Prostate gland (tissue), 2 donors: ENCODE results near the gene TCF7. TPM values are rescaled to one million over a fixed set of nuclear protein-coding genes. Genes with fewer than 3 reads are reported as not detected.
A peak's percentile ranks its signal among the peaks of the same experiment; 100 is the strongest.

ENCODE experiments used
- DNase-seq: peaks from one replicate; pipeline ENCODE4 v3.0.0-alpha.2; 2019; ENCODE audit warnings: low spot score
- H3K27ac ChIP-seq, 2 donors: fragments of 200-600 bp; sonication (generic); 2 replicates each; pipeline ENCODE4 v1.5.1; 2017 to 2019
- H3K27me3 ChIP-seq: fragments of 200-600 bp; sonication (generic); replicated peaks from 2 replicates; pipeline ENCODE4 v1.5.1; 2019; ENCODE audit not compliant: insufficient read depth
- H3K36me3 ChIP-seq, 2 donors: fragments of 200-600 bp; sonication (generic); 1 replicate in 1 of 2; 2 replicates in 1 of 2; pipeline versions ENCODE4 v1.5.1 to v1.8.1; 2017 to 2019
- H3K4me1 ChIP-seq: fragments of 200-600 bp; sonication (generic); replicated peaks from 2 replicates; pipeline ENCODE4 v1.5.1; 2019
- H3K4me3 ChIP-seq, 2 donors: fragments of 200-600 bp; sonication (generic); 2 replicates each; pipeline ENCODE4 v1.5.1; 2017 to 2019
- H3K9me3 ChIP-seq: fragments of 200-600 bp; sonication (generic); 2 replicates; pipeline ENCODE4 v1.5.1; 2017
- CTCF ChIP-seq, 4 experiments: fragments of 200-600 bp in 2 of 4; fragments of 450-650 bp in 2 of 4; sonication (generic) in 2 of 4; IDR thresholded peaks; 1 replicate in 3 of 4; 2 replicates in 1 of 4; pipeline ENCODE4 v1.5.1; 2016 to 2019; ENCODE audit warnings: antibody characterized with exemption in 4 of 4, mild to moderate bottlenecking in 2 of 4, moderate library complexity in 2 of 4
- POLR2A ChIP-seq: fragments of 450-650 bp; IDR thresholded peaks from one replicate; pipeline ENCODE4 v1.6.1; 2016; ENCODE audit warnings: antibody characterized with exemption, mild to moderate bottlenecking
- POLR2AphosphoS5 ChIP-seq: sonication (generic); formaldehyde crosslinking; IDR thresholded peaks from one replicate; pipeline ENCODE4 v1.6.1; 2017; ENCODE audit warnings: antibody characterized with exemption
- WGBS: methylation state at CpG from one replicate; pipeline ENCODE4 v1.1.5; 2018; 5-methylcytosine and 5-hydroxymethylcytosine counted together
- intact Hi-C: fragments of 100-400 bp; cut with DNase I; formaldehyde crosslinking; loops from one replicate; pipeline ENCODE4 v1.14.2; 2022
- total RNA-seq, 2 donors: library from RNA; depleted of rRNA; stranded (reverse); fragments of >200 nt; gene quantifications; one replicate each; pipeline ENCODE4 v1.1.0, GENCODE V29; 2016

TCF7 gene
- total RNA-seq, 2 donors from 2014 or later, result 8.1 to 9.8 TPM

- H3K9me3 ChIP-seq, result no peaks in the 10 kb centered on the region
- TF ChIP-seq POLR2A (no peak), CTCF (IDR thresholded peaks at IDR 0.05) (no peak), POLR2AphosphoS5 (no peak)
- H3K36me3 ChIP-seq, result no peaks in the 10 kb centered on the region
- DNase-seq, result no peak
- H3K27me3 ChIP-seq, result no peaks in the 10 kb centered on the region
- peaks cover 6% of the 10 kb centered on the region for H3K4me1 ChIP-seq
- 42% methylated on average over 16 of the region's 16 CpGs for WGBS
- no peak overlapping the region for H3K4me3 ChIP-seq
- intact Hi-C loops, result no loop called here
- H3K27ac ChIP-seq, result peak overlapping the region; percentile 13 to 20
Observed at GRCh38 chr5:134132372-134133187, 18.1 kb downstream of the TCF7 start.

GRCh38 chr5:134133188-134133994 is 18.9 kb downstream of the TCF7 start:
- peak overlapping the region in 1 of 2 donors; percentile 13 for H3K27ac ChIP-seq
- no peak overlapping the region for H3K4me3 ChIP-seq
- 81% methylated on average over 9 of the region's 9 CpGs for WGBS
- H3K36me3 ChIP-seq, result no peaks in the 10 kb centered on the region
- H3K27me3 ChIP-seq, result no peaks in the 10 kb centered on the region
- DNase-seq, result no peak
- H3K4me1 ChIP-seq, result no peaks in the 10 kb centered on the region
- TF ChIP-seq CTCF (IDR thresholded peaks at IDR 0.05), result no peak
- TF ChIP-seq POLR2A, result no peak
- TF ChIP-seq POLR2AphosphoS5, result no peak
- intact Hi-C loops, result no loop called here
- H3K9me3 ChIP-seq, result no peaks in the 10 kb centered on the region

- Histone ChIP-seq H3K27ac (no peak overlapping the region), H3K9me3 (no peaks in the 10 kb centered on the region), H3K4me1 (no peaks in the 10 kb centered on the region), H3K27me3 (no peaks in the 10 kb centered on the region), H3K36me3 (no peaks in the 10 kb centered on the region), H3K4me3 (no peak overlapping the region)
- 77% methylated on average over 6 of the region's 6 CpGs for WGBS
- intact Hi-C loops, result no loop called here
- no peak for TF ChIP-seq POLR2A
- no peak for TF ChIP-seq CTCF (IDR thresholded peaks at IDR 0.05)
- no peak for TF ChIP-seq POLR2AphosphoS5
- DNase-seq, result no peak
Observed at GRCh38 chr5:134133995-134134541, 19.6 kb downstream of the TCF7 start.

DNA sequence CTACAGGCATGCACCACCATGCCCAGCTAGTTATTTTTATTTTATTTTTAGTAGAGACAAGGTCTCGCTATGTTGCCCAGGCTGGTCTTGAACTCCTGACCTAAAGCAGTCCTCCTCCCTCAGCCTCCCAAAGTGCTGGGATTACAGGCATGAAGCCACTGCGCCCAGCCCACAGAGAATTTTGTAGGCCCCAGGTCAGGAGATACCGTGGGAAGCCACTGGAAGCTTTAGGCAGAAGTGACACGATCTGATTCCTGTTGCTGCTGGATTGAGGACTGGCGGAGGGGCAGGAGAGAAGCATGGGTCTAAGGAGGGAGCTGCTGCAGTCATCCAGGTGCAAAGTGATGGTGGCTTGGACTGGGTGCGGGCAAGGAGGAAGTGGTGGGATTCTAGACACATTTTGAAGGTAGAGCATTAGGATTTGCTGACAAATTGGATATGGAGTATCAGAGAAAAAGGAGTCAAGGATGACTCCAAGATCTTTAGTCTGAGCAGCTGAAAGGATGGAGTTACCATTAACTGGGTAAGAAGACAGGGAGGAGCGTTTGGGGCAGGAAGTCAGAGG is 20.7 kb downstream of the TCF7 start:
- intact Hi-C loops, result no loop called here
- Histone ChIP-seq H3K27ac (no peak overlapping the region), H3K36me3 (no peaks in the 10 kb centered on the region), H3K9me3 (no peaks in the 10 kb centered on the region), H3K4me3 (no peak overlapping the region), H3K4me1 (no peaks in the 10 kb centered on the region), H3K27me3 (no peaks in the 10 kb centered on the region)
- WGBS, result 92% methylated on average over 7 of the region's 7 CpGs
- TF ChIP-seq CTCF (IDR thresholded peaks at IDR 0.05), result no peak
- no peak for TF ChIP-seq POLR2A
- no peak for TF ChIP-seq POLR2AphosphoS5
- DNase-seq, result no peak
